ENCODE measurements around the gene CTLA4.

DNA sequence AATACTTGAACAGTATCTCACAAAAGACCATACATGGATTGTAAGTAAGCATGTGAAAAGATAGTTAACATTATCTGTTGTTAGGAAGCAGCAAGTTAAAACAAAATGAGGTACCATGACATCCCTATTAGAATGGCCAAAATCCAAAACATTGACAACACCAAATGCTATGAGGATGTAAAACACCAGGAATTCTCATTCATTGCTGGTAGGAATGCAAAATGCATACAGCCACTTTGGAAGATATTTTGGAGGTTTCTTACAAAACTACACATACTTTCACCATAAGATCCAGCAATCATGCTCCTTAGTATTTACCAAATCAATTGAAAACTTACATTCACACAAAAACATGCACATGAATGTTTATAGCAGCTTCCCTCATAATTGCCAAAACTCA is 38.1 kb downstream of the CTLA4 start:
- TF ChIP-seq TAF1 (IDR thresholded peaks at IDR 0.05; ENCODE audit: borderline replicate concordance, low read depth, low read length) (no peak), POLR2AphosphoS5 (IDR thresholded peaks at IDR 0.05; ENCODE audit: low read depth, low read length) (no peak)

Data from GM12892 (cell line).